Stromal cell of bone marrow (primary cell): ENCODE results near the gene PTPMT1.
"Not testable (repeated sequence)": the region's sequence is repeated elsewhere in the genome, so short reads cannot be mapped to it uniquely, and the experiment has no call there.

Experiments used
- DNase-seq: peaks from one replicate; pipeline ENCODE4 v3.0.0-alpha.2; 2012; ENCODE audit warnings: low read depth

PTPMT1 gene, protein sequence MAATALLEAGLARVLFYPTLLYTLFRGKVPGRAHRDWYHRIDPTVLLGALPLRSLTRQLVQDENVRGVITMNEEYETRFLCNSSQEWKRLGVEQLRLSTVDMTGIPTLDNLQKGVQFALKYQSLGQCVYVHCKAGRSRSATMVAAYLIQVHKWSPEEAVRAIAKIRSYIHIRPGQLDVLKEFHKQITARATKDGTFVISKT

DNA sequence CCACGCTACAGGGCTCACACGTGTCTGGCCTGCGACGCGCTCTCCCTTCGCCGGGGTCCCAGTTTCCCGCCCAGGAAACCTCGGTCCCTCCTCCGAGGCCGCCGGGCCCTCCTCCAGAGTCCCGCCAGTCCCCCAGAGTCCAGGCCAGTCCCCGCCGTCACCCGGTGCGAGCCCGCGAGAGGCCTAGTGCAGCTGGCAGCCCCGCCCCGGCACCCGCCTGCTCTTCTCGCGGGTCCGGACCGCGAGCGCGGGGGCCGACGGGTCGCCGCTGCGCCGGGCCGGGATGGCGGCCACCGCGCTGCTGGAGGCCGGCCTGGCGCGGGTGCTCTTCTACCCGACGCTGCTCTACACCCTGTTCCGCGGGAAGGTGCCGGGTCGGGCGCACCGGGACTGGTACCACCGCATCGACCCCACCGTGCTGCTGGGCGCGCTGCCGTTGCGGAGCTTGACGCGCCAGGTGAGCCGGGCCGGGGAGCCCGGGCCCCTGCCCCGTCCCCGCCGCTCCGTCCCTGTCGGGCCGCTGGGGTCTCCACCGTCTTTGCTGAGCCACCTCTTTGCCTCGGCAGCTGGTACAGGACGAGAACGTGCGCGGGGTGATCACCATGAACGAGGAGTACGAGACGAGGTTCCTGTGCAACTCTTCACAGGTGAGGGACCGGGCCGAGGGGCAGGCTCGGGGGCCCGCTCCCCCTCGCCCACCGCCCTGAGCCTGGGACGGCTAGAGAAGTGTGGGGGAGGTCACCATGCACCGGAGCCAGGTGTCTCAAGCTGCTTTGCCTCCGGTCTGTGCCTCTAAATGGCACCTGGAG is at the start of gene PTPMT1:
Gene PTPMT1 (plus strand): TSS at position 260 of the 809 bp plus-strand sequence. CDS start 24 bp downstream, at position 284.
- no peak for DNase-seq

DNA sequence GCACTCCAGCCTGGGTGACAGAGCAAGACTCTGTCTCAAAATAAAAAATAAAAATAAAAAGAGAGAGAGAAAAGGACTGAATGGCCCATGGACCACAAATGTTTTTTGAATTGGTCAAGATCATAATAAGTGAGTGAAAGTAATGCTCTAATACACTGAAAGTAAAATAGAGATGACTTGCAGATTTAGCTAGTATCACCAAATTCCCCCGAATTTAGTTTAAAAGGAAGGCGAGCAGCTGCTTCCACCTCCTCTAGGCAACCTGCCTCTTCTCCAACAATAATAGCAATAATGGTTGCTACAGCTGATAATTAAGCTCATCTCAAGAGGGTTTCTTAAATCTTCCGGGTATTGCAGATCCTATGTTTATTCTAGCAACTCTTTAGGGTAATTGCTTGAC is 49.2 kb upstream of the PTPMT1 start:
- DNase-seq: no peak

DNA sequence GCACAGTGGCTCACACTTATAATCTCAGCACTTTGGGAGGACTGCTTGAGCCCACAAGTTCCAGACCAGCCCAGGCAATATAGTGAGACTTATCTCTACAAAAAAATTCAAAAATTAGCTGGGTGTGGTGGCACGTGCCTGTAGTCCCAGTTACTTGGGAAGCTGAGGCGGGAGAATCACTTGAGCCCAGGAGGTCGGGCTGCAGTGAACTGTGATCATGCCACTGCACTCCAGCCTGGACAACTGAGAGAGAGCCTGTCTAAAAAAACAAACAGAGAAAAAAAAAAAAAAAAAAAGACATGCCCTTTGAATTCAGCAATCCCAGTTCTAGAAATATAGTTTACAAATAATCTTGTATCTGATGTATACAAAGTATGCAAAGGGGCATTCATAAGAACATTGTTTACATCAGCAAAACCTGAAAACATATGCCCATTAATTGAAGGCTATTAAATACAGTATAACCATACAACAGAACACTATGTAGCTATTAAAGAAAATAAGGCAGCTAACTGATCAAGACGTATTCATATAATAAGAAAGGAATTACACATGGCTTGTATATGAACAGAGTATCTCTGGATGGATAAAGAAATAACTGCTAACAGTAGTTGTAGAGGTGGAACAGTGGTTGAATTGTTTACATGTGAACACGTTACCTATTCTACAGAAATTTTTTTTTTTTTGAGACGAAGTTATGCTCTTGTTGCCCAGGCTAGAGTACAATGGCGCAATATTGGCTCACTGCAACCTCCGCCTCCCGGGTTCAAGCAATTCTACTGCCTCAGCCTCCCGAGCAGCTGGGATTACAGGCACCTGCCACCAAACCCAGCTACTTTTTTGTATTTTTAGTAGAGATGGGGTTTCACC is 48.2 kb upstream of the PTPMT1 start:
- DNase-seq: no peak

DNA sequence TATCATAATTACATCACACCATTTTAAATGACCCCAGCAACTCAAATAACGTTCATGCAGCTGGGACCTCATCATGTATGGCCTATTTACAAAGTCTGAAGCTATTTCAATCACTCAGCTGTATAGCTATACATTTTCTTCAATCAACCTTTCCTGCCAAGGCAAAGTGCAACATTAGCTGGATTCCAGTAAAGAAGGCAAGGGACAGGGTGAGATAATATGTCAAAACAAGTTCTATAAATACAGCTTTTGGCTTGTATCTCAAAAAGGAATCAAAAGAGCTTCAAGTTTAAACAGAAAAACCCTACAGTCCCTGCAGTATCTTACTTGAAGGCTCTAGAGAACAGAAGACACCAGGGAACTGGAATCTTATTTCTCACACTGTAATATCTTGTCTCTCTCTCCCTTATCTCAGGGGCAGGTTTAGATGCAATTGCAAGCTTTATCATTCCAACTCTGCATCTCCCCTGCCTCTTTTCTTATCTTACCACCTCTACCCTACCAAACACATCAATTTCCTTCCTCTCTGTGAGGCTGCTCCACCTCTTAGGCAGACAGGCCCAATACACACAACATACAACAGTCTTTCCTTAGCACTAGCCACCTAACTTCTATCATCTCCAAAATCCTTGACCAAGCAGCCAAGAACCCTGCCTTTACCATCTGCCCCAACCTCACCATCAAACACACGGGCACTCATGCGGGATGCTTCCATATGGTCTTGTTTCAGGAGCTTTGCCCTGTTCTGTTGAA is 47.0 kb upstream of the PTPMT1 start:
- no peak for DNase-seq

DNA sequence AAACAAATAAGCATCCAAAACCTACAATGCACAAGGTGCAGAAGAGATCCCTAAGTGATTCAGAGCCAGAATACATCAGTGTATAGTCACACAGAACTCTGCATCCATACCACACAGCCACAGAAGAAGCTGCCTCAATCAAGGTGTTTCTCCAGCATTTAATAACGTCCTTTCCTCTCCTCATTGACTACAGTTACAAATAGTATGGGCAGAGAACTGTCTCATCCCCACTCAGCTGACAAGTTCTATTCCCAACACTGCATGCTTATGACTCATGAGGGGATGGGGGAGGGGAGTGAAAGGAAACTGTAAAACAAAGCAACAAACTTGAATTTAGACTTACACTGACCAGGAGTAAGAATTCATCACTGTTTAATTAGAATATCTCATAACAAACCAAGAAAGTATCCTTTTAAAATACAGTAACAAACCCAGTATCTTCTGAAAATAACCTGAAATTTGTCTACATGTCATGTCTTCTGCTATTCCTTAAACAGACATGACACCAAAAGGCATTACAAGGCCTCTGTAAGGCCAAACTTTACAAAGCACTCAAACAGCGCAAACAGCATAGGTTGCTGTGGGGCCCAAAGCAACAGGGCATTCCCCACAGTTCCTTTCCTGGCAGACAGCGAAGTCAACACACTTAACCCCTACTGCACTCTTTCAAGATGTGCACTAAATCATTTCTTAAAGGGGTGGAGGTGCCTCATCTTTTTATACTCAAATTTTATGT is 41.7 kb upstream of the PTPMT1 start:
- peak; percentile 80 for DNase-seq

DNA sequence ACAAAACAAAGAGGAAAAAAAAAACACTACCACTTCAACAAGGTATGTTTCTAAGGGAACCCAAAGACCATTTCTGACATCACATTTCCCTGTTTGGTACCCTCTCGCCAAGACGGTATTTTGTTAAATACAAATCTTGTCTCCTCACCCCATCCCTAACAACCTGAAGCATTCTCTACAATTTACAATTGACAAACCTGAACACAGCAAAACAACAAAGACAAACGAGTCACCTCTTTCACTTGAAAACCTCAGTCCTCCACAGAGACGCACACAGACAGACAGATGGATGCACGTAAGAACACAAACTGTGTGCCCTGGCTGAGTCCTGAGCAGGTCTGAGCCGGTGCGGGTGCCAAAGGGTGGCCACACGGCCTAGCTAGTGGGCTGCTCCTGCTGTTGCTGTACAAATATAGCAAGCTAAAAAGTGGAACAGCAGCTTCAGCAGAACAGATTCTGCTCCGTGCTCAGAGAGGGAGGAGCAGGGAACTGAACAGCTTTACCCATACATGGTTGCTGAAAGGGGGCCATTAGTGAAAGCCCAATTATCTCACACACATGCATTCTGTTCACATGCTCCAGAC is 41.0 kb upstream of the PTPMT1 start:
- DNase-seq: no peak

DNA sequence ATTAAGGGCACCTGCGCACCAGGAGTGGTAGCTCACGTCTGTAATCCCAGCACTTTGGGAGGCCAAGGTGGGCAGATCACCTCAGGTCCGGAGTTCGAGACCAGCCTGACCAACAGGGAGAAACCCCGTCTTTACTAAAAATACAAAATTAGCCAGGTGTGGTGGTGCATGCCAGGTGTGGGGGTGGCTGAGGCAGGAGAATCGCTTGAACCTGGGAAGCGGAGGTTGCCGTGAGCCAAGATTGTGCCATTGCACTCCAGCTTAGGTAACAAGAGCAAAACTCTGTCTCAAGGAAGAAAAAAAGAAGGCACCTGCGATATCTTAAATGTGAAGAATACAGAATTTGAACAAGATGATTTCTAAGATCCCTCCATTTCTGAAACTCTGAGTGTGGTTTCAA is 39.4 kb upstream of the PTPMT1 start:
- DNase-seq: not testable (repeated sequence)

DNA sequence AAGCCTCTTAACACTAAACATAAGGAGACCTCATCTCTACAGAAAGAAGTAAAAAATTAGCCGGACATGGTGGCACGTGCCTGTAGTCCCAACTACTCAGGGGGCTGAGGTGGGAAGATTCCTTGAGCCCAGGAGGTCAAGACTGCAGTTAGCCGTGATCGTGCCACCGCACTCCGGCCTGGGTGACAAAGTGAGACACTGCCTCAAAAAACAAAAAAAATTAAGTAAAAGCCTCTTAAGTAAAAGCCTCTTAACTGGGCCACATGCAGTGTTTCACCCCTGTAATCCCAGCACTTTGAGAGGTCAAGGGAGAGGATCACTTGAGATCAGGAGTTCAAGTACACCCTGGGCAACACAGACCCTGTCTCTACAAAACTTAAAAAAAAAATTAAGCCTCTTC is 38.2 kb upstream of the PTPMT1 start:
- no peak for DNase-seq

DNA sequence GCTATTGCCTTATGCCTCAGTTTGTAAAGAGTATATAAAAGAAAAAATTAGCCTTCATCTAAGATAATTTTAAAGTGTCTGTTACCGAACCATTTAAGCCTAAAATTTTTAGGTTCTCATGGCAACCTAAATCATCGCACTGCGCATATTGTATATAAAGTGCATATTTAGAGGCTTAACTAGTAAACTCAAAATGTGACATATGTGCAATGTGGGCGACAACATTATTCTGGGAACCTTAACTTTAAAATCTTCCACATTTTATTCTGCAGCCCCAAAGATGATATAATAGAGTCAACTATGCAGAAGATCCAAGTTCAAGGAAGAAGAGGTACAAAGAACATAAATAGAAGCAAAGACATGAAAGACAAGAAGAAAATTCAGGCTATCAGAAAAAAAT is 35.4 kb upstream of the PTPMT1 start:
- DNase-seq: no peak

DNA sequence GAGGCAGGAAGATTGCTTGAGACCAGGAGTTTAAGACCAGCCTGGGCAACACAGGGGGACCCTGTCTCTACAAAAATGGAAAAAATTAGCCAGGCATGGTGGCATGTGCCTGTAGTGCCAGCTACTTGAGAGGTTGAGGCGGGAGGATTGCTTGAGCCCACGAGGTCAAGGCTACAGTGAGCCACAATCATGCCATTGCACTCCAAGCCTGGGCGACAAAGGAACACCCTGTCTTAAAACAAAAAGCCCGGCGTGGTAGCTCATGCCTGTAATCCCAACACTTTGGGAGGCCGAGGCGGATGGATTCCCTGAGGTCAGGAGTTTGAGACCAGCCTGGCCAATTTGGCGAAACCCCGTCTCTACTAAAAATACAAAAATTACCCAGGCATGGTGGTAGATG is 34.7 kb upstream of the PTPMT1 start:
- not testable (repeated sequence) for DNase-seq

DNA sequence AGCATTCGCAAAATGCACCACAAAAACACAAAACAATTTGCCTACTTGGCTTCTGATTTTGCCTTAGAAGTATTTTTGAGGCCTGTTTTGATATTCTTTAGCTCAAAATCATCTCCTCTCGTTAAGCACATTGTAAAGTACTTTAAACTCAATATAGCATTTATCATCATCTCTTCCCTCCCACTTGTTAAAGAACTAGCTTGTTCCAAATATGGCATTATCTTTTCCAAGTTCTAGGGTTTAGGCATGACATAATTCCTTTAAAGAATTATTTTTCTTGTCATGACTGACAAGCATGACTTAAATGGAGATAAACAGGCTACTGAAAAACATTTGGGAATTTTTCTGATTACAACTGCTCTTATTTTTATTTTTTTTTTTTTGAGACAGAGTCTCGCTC is 33.7 kb upstream of the PTPMT1 start:
- no peak for DNase-seq

DNA sequence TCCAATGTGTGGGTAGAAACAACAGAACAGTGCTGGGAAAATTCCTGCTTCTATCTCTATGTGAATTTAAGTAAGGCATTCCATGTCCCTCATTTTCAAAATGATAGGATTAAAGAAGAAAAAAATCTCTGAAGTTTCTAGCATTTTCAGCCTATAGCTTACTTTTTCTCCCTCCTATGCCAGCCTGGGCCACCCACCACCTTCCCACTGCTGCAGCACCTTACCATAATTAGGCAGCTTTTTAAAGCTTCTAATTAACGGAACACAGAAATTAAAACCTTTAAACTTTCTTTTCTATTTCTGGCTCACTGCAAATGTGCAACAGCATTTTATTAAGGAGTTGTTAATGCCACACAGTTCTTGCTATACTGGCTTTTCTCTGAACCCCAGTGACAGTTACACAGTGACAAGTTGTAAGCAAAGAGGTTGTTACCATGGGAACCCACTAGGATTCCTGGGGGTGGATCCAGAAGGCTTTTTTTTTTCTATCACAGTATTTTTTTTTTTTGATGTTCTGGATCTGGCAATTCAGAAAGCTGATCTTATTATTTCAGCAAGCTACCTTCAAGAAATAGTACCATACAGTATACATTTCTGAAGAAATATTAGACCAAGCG is 32.7 kb upstream of the PTPMT1 start:
- DNase-seq: no peak

DNA sequence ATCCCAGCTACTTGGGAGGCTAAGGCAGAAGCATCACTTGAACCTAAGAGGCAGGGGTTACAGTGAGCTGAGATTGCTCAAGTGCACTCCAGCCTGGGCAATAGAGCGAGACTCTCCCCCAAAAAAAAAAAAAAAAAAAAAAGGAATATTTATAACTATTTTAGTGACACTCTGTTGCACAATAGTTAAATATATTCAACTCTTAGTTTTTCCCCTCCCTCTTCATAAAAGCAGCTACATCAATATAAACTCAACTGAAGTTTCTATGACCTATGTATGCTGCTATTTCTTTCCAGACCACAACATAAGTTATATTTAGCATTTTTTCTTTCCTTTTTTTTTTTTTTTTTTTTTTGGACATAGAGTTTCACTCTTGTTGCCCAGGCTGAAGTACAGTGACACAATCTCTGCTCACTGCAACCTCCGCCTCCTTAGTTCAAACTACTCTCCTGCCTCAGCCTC is 31.7 kb upstream of the PTPMT1 start:
- no peak for DNase-seq

DNA sequence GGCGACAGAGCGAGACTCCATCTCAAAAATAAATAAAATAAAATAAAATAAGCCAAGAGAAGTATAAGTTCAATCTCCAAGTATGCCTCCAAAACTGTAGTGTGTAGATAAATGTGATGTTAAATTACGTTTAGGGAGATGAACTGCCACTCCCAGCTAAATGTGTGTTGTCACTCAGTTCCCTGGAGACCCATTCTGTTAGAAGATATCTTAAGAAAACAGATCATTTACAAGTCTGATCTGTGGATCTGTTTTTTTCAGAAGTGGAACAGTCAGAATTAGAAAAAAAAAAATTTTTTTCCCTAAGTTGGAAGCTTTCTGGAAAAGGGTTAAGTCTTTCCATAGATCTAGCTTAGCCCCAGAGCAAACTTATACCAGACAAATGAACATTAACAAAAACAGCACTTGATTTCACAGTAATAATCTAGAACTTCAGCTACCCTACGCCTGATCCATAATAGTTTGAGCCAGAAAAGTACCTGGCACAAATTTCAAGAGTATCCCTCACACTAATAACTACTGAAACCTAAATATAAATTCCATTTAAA is 30.6 kb upstream of the PTPMT1 start:
- no peak for DNase-seq

DNA sequence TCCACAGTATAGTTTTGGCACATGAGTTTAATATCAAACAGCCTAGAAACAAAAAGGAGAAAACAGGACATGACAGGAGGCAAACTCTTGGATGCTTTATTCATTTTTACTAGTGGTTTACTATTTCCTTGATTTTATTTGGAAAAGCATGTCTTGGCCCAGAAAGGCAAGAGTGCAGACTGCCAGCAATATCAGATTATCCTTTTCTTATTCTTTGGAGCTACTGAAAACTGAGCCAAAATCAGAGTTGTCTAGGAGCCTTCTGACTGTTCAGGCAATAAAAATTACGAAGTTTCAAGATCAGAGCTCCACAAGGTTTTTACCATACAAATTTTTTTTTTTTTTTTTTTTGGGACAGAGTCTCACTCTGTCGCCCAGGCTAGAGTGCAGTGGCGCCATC is 28.5 kb upstream of the PTPMT1 start:
- DNase-seq: no peak

DNA sequence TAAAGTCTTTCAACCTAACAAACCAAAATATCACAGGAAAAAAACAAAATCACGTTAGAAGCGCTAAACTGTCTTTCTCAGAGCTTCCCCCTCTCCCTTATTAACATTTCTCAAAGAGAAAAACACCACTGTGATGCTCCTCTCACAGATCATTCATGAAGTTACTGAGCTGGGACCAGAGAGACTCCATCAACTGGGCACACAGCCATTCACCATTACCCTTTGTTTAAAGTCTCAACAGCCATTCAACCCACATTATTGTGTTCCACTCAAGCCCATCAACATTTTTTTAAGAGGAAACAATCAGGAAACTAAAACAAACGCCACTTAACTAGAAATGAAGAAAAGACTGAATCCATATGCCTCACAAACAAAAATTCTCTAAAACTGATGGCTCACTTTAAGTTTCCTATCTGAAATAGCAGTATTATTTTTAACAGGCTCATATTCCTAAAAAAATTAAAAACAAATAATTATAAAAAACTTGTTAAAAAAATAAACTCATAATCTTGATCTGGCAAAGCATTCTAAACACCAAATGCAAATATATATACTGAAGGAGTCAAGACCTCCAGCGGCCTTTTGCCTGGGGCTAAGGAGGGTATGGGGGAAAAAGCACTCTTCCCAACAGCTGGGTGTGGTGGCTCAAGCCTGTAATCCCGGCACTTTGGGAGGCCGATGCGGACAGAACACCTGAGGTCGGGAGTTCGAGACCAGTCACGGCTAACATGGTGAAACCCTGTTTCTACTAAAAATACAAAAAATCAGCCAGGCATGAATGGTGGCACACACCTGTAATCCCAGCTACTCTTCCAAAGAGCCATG is 26.4 kb upstream of the PTPMT1 start:
- no peak for DNase-seq

DNA sequence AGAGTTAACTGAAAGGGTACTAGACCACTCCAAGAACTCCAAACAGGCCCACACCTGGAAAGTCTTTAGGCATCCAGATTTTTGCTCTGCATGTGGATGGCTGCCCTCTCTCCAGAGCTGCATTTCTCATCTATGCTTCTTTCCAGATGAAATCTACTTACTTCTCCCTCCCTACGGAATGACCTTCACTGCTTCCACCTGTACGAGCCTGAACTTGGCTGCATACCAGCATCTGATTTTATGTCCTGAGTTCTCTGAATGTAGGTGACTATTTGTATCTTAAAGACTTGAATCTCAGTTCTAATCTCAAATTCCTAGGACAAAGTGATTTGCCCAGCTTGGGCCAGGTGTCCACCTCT is 25.7 kb upstream of the PTPMT1 start:
- DNase-seq: no peak

DNA sequence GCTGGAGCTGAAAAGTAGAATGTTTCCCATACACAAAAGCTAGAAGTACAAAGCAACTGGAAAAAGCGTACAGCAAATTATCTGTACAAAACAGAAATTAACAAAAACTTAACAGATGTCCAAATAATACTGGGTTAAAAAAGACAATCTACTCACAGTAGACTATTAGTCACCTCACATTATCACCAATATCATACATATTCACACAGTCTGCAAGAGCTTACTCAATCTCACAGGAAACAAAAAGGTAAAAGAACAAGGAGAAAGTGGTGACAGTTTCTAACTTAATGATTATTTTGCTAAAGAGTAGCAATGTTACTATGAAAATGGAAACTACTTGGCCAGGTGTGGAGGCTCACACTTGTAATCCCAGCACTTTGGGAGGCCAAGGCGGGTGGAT is 24.3 kb upstream of the PTPMT1 start:
- DNase-seq: no peak

DNA sequence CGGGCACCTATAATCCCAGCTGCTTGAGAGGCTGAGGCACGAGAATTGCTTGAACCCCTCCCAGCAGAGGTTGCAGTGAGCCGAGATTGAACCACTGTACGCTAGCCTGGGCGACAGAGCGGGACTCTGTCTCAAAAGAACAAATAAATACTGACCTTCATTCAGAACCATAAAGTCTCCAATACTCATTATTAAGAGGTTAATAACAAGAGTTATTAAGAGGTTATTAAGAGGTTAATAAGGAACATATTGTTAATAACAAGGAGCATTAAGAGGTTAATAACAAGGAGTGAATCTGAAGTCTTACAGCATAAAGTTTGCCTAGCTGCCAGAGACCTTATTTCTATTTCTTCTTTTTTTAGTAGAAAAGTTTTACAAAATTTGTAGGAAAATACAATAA is 20.1 kb upstream of the PTPMT1 start:
- no peak for DNase-seq
